Measurements from ENCODE around the gene PTK7.
"Not testable (repeated sequence)": the region's sequence is repeated elsewhere in the genome, so short reads cannot be mapped to it uniquely, and the experiment has no call there.

Gene PTK7

GRCh38 chr6:43054206-43054943, 21.7 kb upstream of the PTK7 start:
- no peak for DNase-seq (ENCODE audit: low read depth in 2 of 2)

GRCh38 chr6:43055966-43056365, 20.1 kb upstream of the PTK7 start:
- DNase-seq (ENCODE audit: low read depth in 2 of 2), result no peak

- no peak for DNase-seq (ENCODE audit: low read depth in 2 of 2)
Observed at GRCh38 chr6:43058531-43058930, 17.6 kb upstream of the PTK7 start.

- DNase-seq (ENCODE audit: low read depth in 2 of 2), result peak; percentile 92 to 97
Observed at GRCh38 chr6:43059168-43060033, 16.7 kb upstream of the PTK7 start, which contains the start of the genes KLC4 and MRPL2. TSS of gene KLC4 (plus strand) at chr6:43059631. CDS start at chr6:43061336, 1,705 bp downstream. TSS of gene MRPL2 (minus strand) at chr6:43059434. CDS start at chr6:43059381, 53 bp downstream.

GRCh38 chr6:43060034-43060754, 15.9 kb upstream of the PTK7 start:
- no peak for DNase-seq (ENCODE audit: low read depth in 2 of 2)

GRCh38 chr6:43060755-43061633, 15.1 kb upstream of the PTK7 start:
- DNase-seq (ENCODE audit: low read depth in 2 of 2), result no peak

GRCh38 chr6:43061861-43062260, 14.3 kb upstream of the PTK7 start:
- DNase-seq (ENCODE audit: low read depth in 2 of 2), result no peak

GRCh38 chr6:43062818-43063217, 13.3 kb upstream of the PTK7 start:
- DNase-seq (ENCODE audit: low read depth in 2 of 2), result no peak

- DNase-seq (ENCODE audit: low read depth in 2 of 2), result no peak
Observed at GRCh38 chr6:43070028-43070632, 6.0 kb upstream of the PTK7 start.

- DNase-seq (ENCODE audit: low read depth in 2 of 2), result no peak
Observed at GRCh38 chr6:43074847-43075669, 1.1 kb upstream of the PTK7 start.

- no peak for DNase-seq (ENCODE audit: low read depth in 2 of 2)
Observed at GRCh38 chr6:43076464-43077332, 584 bp downstream of the PTK7 start.

GRCh38 chr6:43077333-43077809, 1.3 kb downstream of the PTK7 start:
- no peak for DNase-seq (ENCODE audit: low read depth in 2 of 2)

- DNase-seq (ENCODE audit: low read depth in 2 of 2), result no peak
Observed at GRCh38 chr6:43077981-43078511, 1.9 kb downstream of the PTK7 start.

GRCh38 chr6:43078691-43079090, 2.6 kb downstream of the PTK7 start:
- DNase-seq (ENCODE audit: low read depth in 2 of 2), result no peak

- no peak for DNase-seq (ENCODE audit: low read depth in 2 of 2)
Observed at GRCh38 chr6:43081043-43081442, 4.9 kb downstream of the PTK7 start.

GRCh38 chr6:43081922-43082321, 5.8 kb downstream of the PTK7 start:
- not testable (repeated sequence) for DNase-seq (ENCODE audit: low read depth in 2 of 2)

- DNase-seq (ENCODE audit: low read depth in 2 of 2), result no peak
Observed at GRCh38 chr6:43082806-43083655, 6.9 kb downstream of the PTK7 start.

All from stimulated activated CD8-positive, alpha-beta memory T cell treated with anti-CD3 and anti-CD28 coated beads, Interleukin-15, amount 100 ng/mL, for 4 hours (primary cell).